Endothelial cell of umbilical vein (primary cell): ENCODE measurements around the gene IQSEC3.

Source experiments
- CTCF ChIP-seq, 2 donors: IDR thresholded peaks; 1 replicate in 1 of 2; 2 replicates in 1 of 2; pipeline ENCODE4 v1.5.1; 2011; ENCODE audit warnings: low read length in 2 of 2, mild to moderate bottlenecking in 2 of 2, moderate library complexity in 2 of 2, control low read depth in 1 of 2, inconsistent platforms in 1 of 2, low read depth in 1 of 2; ENCODE audit not compliant: insufficient read depth in 1 of 2; ENCODE audit errors: extremely low read depth in 1 of 2
- EZH2 ChIP-seq: IDR thresholded peaks from 2 replicates; pipeline ENCODE4 v1.6.1; 2012; ENCODE audit warnings: borderline replicate concordance, low read depth, mild to moderate bottlenecking, moderate library complexity, low read length, inconsistent platforms; ENCODE audit not compliant: severe bottlenecking
- POLR2A ChIP-seq: IDR thresholded peaks from 2 replicates; pipeline ENCODE4 v1.6.1; 2012; ENCODE audit warnings: low read depth, mild to moderate bottlenecking, control low read depth, low read length
- POLR2AphosphoS5 ChIP-seq: IDR thresholded peaks from 2 replicates; pipeline ENCODE4 v1.6.1; 2012; ENCODE audit warnings: low read depth, mild to moderate bottlenecking, control low read depth, low read length, moderate library complexity; ENCODE audit not compliant: insufficient read depth

- TF ChIP-seq EZH2 (no peak), CTCF (IDR thresholded peaks at IDR 0.05; ENCODE audit: extremely low read depth in 1 of 2, insufficient read depth in 1 of 2, low read depth in 1 of 2, low read length in 2 of 2) (no peak), POLR2AphosphoS5 (no peak), POLR2A (no peak)
Observed at GRCh38 chr12:131008-131407, 64.4 kb downstream of the IQSEC3 start.
